ENCODE data around the gene NLN. TPM values are rescaled to one million over a fixed set of nuclear protein-coding genes. Genes with fewer than 3 reads are reported as not detected.
A peak's percentile ranks its signal among the peaks of the same experiment; 100 is the strongest.

Gene NLN
- total RNA-seq, 2 experiments from 2014 or later: 38.4 to 42.5 TPM

- ChIA-PET POLR2A (no interaction called here), CTCF (no interaction called here)
- H3K27ac Mint-ChIP-seq: no peak overlapping the region
- TF ChIP-seq CTCF (IDR thresholded peaks at IDR 0.05): no peak
- H3K27me3 Mint-ChIP-seq: no peaks in the 10 kb centered on the region
- peaks cover 4% of the 10 kb centered on the region for H3K4me1 Mint-ChIP-seq (ENCODE audit: low read depth)
- ATAC-seq: no peak
- no peak for DNase-seq
- intact Hi-C loops (cut with micrococcal nuclease): no loop called here
- H3K9me3 Mint-ChIP-seq: no peaks in the 10 kb centered on the region
- H3K36me3 Mint-ChIP-seq (ENCODE audit: low read depth): peaks cover 20% of the 10 kb centered on the region
- no peak overlapping the region for H3K4me3 Mint-ChIP-seq
Observed at GRCh38 chr5:65702036-65702435, 20.0 kb upstream of the NLN start.

- TF ChIP-seq CTCF (IDR thresholded peaks at IDR 0.05): no peak
- ChIA-PET POLR2A (interaction anchor here (0.6 to 0.8 kb wide), 3 partner anchors 14 to 73 kb away, joined by 3 read pairs; no protein-coding TSS in a partner anchor), CTCF (no interaction called here)
- DNase-seq (no peak), ATAC-seq (no peak)
- Mint-ChIP-seq H3K9me3 (no peaks in the 10 kb centered on the region), H3K36me3 (ENCODE audit: low read depth) (peaks cover 13% of the 10 kb centered on the region), H3K4me1 (ENCODE audit: low read depth) (peaks cover 4% of the 10 kb centered on the region), H3K27me3 (no peaks in the 10 kb centered on the region), H3K4me3 (no peak overlapping the region), H3K27ac (no peak overlapping the region)
- intact Hi-C loops (cut with micrococcal nuclease): no loop called here
Observed at GRCh38 chr5:65704621-65705239, 17.3 kb upstream of the NLN start.

- no peak for TF ChIP-seq CTCF (IDR thresholded peaks at IDR 0.05)
Observed at GRCh38 chr5:65707663-65708062, 14.3 kb upstream of the NLN start.

GRCh38 chr5:65708145-65708544, 13.9 kb upstream of the NLN start:
- ChIA-PET CTCF (no interaction called here), POLR2A (interaction anchor here (0.5 kb wide), 1 partner anchor 91 kb away, joined by 3 read pairs; no protein-coding TSS in a partner anchor)
- H3K27ac Mint-ChIP-seq: no peak overlapping the region
- H3K9me3 Mint-ChIP-seq: no peaks in the 10 kb centered on the region
- peaks cover 10% of the 10 kb centered on the region for H3K4me1 Mint-ChIP-seq (ENCODE audit: low read depth)
- ATAC-seq: no peak
- H3K4me3 Mint-ChIP-seq: no peak overlapping the region
- DNase-seq: no peak
- TF ChIP-seq CTCF (IDR thresholded peaks at IDR 0.05): no peak
- H3K36me3 Mint-ChIP-seq (ENCODE audit: low read depth): peaks cover 20% of the 10 kb centered on the region
- intact Hi-C loops (cut with micrococcal nuclease): no loop called here
- no peaks in the 10 kb centered on the region for H3K27me3 Mint-ChIP-seq

More at GRCh38 chr5:65707663-65708062, 14.3 kb upstream of the NLN start:
- Mint-ChIP-seq H3K36me3 (ENCODE audit: low read depth) (peaks cover 20% of the 10 kb centered on the region), H3K27me3 (no peaks in the 10 kb centered on the region), H3K4me1 (ENCODE audit: low read depth) (peaks cover 10% of the 10 kb centered on the region), H3K27ac (no peak overlapping the region), H3K9me3 (no peaks in the 10 kb centered on the region), H3K4me3 (no peak overlapping the region)
- no peak for ATAC-seq
- ChIA-PET POLR2A (interaction anchor here (0.5 kb wide), 1 partner anchor 90 kb away, joined by 3 read pairs; no protein-coding TSS in a partner anchor), CTCF (interaction anchor here (0.7 kb wide), 1 partner anchor 57 kb away, joined by 3 read pairs; no protein-coding TSS in a partner anchor)
- intact Hi-C loops (cut with micrococcal nuclease): no loop called here
- DNase-seq: no peak

GRCh38 chr5:65718576-65719310, 3.3 kb upstream of the NLN start:
- intact Hi-C loops (cut with micrococcal nuclease): no loop called here
- no peak for ATAC-seq
- peaks cover 13% of the 10 kb centered on the region for H3K36me3 Mint-ChIP-seq (ENCODE audit: low read depth)

More at GRCh38 chr5:65718576-65719310, 3.3 kb upstream of the NLN start:
- Mint-ChIP-seq H3K9me3 (no peaks in the 10 kb centered on the region), H3K4me3 (peak overlapping the region; percentile 86), H3K27ac (peak overlapping the region; percentile 93), H3K27me3 (no peaks in the 10 kb centered on the region), H3K4me1 (ENCODE audit: low read depth) (peaks cover 12% of the 10 kb centered on the region)
- no peak for TF ChIP-seq CTCF (IDR thresholded peaks at IDR 0.05)
- ChIA-PET CTCF (interaction anchor here (0.6 to 1.2 kb wide), 2 partner anchors 73 to 229 kb away, joined by 3 read pairs; no protein-coding TSS in a partner anchor), POLR2A (interaction anchor here (0.8 to 1.0 kb wide), 2 partner anchors 14 to 156 kb away, joined by 3 to 4 read pairs; partner anchors contain the start of genes CENPK and PPWD1)
- DNase-seq: no peak

Data from activated CD8-positive, alpha-beta T cell treated with anti-CD3 and anti-CD28 coated beads for 36 hours (primary cell).